ENCODE data around the gene MUC4.

Gene MUC4

DNA sequence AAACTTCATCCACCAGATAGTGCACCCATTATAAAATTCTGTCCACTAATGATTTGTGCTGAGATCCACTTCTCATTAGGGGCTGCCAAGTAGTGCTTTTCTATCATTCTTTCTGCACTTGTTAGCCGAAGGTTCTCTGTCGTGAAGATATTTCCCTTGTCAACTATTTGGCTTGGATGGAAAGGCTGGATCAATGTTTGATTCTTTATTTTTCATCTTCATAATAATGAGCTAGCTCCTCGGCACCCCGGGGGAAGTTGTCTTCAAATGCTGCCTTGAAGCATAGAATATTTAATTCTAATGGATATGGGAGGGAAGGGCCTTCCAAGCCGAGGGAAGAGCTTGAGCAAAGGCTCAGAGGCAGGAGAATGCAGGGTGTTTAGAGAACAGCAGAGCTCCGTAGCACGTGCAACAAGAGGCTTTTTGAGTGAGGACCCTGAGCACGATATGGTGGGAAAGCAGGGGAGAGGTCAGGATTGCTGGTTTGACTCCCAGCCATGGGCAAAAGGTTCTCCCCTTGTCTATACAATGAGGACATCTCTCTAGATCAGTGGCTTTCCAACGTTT is 107.2 kb downstream of the MUC4 start:
- DNase-seq (ENCODE audit: low read depth), result no peak
- TF ChIP-seq CTCF (IDR thresholded peaks at IDR 0.05; ENCODE audit: low read depth, low read length, missing control alignments), result no peak
- H3K4me3 ChIP-seq (ENCODE audit: low read depth, low read length), result no peak overlapping the region

- no peak overlapping the region for H3K4me3 ChIP-seq (ENCODE audit: low read depth, low read length)
- no peak for TF ChIP-seq CTCF (IDR thresholded peaks at IDR 0.05; ENCODE audit: low read depth, low read length, missing control alignments)
- DNase-seq (ENCODE audit: low read depth), result no peak
Measured at GRCh38 chr3:195703776-195704175, 108.0 kb downstream of the MUC4 start.

DNA sequence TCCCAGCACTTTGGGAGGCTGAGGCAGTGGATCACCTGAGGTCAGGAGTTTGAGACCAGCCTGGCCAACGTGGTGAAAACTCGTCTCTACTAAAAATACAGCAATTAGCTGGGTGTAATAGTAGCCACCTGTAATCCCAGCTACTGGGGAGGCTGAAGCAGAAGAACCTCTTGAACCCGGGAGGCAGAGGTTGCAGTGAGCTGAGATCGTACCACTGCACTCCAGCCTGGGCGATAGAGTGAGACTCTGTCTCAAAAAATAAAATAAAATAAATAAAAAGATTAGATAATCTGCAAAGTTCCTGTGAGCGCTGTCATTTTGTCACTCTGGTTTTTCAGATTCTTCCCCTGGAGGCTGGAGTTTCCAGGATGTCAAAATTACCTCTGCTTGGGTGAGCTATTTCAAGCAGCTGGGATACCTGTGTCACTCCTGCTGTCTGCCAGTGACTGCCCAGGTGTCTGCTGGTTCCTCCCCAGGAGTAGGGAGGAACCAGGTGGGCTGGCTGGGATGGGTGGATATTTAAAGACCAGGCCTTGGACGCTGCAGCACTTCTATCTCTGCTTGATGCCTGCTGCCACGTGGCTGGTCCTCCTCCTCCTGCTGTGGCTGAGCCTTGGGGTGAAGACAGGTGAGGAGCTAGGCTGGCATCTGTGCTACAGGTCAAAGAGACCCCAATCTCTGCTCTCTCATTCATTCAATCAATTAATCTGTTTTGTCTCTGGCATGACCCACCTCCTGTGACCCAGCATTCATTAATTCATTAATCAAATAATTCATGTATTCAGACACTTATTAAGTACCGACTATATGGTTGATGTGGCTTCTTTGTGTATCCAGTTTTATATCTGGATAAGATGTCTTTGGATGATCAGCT is 110.5 kb downstream of the MUC4 start:
- no peak for DNase-seq (ENCODE audit: low read depth)
- H3K4me3 ChIP-seq (ENCODE audit: low read depth, low read length), result no peak overlapping the region
- TF ChIP-seq CTCF (IDR thresholded peaks at IDR 0.05; ENCODE audit: low read depth, low read length, missing control alignments), result no peak

DNA sequence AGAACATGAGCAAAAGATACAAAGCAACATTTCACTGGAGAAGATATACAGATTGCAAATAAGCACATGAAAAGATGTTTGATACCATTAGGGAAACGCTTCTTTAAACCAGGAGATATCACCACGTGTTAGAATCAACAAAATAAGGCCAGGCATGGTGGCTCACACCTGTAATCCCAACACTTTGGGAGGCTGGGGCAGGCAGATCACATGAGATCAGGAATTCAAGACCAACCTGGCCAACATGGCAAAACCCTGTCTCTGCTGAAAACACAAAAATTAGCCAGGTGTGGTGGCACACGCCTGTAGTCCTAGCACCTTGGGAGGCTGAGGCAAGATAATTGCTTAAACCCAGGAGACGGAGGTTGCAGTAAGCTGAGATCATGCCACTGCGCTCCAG is 111.4 kb downstream of the MUC4 start:
- no peak for TF ChIP-seq CTCF (IDR thresholded peaks at IDR 0.05; ENCODE audit: low read depth, low read length, missing control alignments)
- H3K4me3 ChIP-seq (ENCODE audit: low read depth, low read length), result no peak overlapping the region
- DNase-seq (ENCODE audit: low read depth), result no peak

DNA sequence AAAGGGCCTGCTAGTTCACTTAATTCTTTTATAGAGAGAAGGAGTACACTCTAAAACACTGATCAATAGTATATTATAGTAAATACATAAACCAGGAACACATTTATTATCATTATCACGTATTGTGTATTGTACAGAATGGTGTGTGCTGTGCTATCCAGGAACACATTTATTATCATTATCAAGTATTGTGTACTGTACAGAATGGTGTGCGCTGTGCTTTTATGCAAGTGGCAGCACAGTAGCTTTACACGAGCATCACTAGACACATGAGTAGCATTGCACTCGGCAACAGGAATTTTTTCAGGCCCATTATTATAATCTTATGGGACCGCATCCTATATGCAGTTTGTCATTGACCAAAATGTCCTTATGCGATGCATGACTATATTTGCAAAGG is 111.9 kb downstream of the MUC4 start:
- DNase-seq (ENCODE audit: low read depth), result no peak

DNA sequence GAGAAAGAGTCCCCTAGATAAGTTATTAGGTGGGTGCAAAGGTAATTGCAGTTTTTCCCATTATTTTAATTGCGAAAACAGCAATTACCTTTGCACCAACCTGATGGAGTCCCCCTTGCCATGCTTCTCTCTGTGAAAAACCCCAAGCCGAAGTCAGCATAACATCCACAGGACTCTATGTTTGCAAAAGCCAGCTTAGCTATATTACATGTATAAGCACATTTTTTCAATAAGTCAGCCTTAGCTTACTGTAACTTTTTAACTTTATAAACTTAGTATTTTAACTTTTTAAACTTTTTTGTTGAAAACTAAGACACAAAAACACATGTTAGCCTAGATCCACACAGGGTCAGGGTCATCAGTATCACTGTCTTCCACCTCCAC is 112.3 kb downstream of the MUC4 start:
- H3K4me3 ChIP-seq (ENCODE audit: low read depth, low read length), result no peak overlapping the region
- TF ChIP-seq CTCF (IDR thresholded peaks at IDR 0.05; ENCODE audit: low read depth, low read length, missing control alignments), result no peak
- no peak for DNase-seq (ENCODE audit: low read depth)

More for the DNA sequence above, 111.9 kb downstream of the MUC4 start:
- H3K4me3 ChIP-seq (ENCODE audit: low read depth, low read length), result no peak overlapping the region
- no peak for TF ChIP-seq CTCF (IDR thresholded peaks at IDR 0.05; ENCODE audit: low read depth, low read length, missing control alignments)
